Measurements from ENCODE around the gene HCN2.
"Not testable (repeated sequence)": the region's sequence is repeated elsewhere in the genome, so short reads cannot be mapped to it uniquely, and the experiment has no call there.

HCN2 gene

GRCh38 chr19:607301-608154, 17.8 kb downstream of the HCN2 start:
- DNase-seq, result no peak

- DNase-seq, result no peak
These were observed 18.7 kb downstream of the HCN2 start for GRCh38 chr19:608155-609003.

- no peak for DNase-seq
These were observed 19.3 kb downstream of the HCN2 start for GRCh38 chr19:609004-609346.

- DNase-seq, result no peak
These were observed 20.6 kb downstream of the HCN2 start for GRCh38 chr19:610071-610800.

GRCh38 chr19:610801-611480, 21.3 kb downstream of the HCN2 start:
- DNase-seq, result no peak

GRCh38 chr19:611481-611868, 21.8 kb downstream of the HCN2 start:
- DNase-seq, result peak; percentile 24

- no peak for DNase-seq
These were observed 23.3 kb downstream of the HCN2 start for GRCh38 chr19:612941-613340.

- no peak for DNase-seq
These were observed 24.3 kb downstream of the HCN2 start for GRCh38 chr19:613732-614567.

- no peak for DNase-seq
These were observed 25.9 kb downstream of the HCN2 start for GRCh38 chr19:615619-616018.

- no peak for DNase-seq
These were observed 26.5 kb downstream of the HCN2 start for GRCh38 chr19:616062-616700.

- DNase-seq, result no peak
These were observed 27.3 kb downstream of the HCN2 start for GRCh38 chr19:616747-617526.

GRCh38 chr19:617551-618246, 28.0 kb downstream of the HCN2 start:
- DNase-seq, result no peak

- DNase-seq, result no peak
These were observed 28.6 kb downstream of the HCN2 start for GRCh38 chr19:618247-618619.

GRCh38 chr19:618674-619285, 29.1 kb downstream of the HCN2 start:
- DNase-seq, result no peak

GRCh38 chr19:619286-620002, 29.8 kb downstream of the HCN2 start:
- DNase-seq, result no peak

- no peak for DNase-seq
These were observed 30.6 kb downstream of the HCN2 start for GRCh38 chr19:620166-620862.

- DNase-seq, result not testable (repeated sequence)
These were observed 31.5 kb downstream of the HCN2 start for GRCh38 chr19:621191-621590.

- no peak for DNase-seq
These were observed 32.1 kb downstream of the HCN2 start for GRCh38 chr19:621819-622218.

Measured in NCI-H226 (cell line).